HFFc6 (cell line): ENCODE results near the gene GCNT2. TPM values are rescaled to one million over a fixed set of nuclear protein-coding genes. Genes with fewer than 3 reads are reported as not detected.
A peak's percentile ranks its signal among the peaks of the same experiment; 100 is the strongest.

Source experiments
- DNase-seq: peaks from one replicate; pipeline ENCODE4 v3.0.0-alpha.2; 2018
- H3K27ac Mint-ChIP-seq: 2 replicates; pipeline ENCODE4 v1.8.0; 2020; ENCODE audit warnings: mild to moderate bottlenecking, mixed read lengths
- H3K27me3 Mint-ChIP-seq: 2 replicates; pipeline ENCODE4 v1.8.0; 2021; ENCODE audit warnings: mild to moderate bottlenecking, moderate library complexity, mixed read lengths; ENCODE audit not compliant: insufficient read depth
- H3K36me3 Mint-ChIP-seq: 2 replicates; pipeline ENCODE4 v1.8.0; 2021; ENCODE audit warnings: low read depth, mixed read lengths
- H3K4me1 Mint-ChIP-seq: 2 replicates; pipeline ENCODE4 v1.8.0; 2020; ENCODE audit warnings: low read depth, mixed read lengths
- H3K4me3 Mint-ChIP-seq: 2 replicates; pipeline ENCODE4 v1.8.0; 2020; ENCODE audit warnings: mild to moderate bottlenecking, moderate library complexity, mixed read lengths
- H3K9me3 Mint-ChIP-seq: 2 replicates; pipeline ENCODE4 v1.8.0; 2020; ENCODE audit warnings: mild to moderate bottlenecking, mixed read lengths
- long read RNA-seq: library from polyadenylated mRNA; unstranded; transcript quantifications from one replicate; pipeline ENCODE4 v2.0.0, GENCODE V29; 2019
- total RNA-seq, 6 experiments: library from RNA; stranded (reverse); fragmentation: NEBNext Ultra II Directional; extraction: Animal tissue kit (Norgen Biotek cat#: 25700); gene quantifications; 2 replicates in 1 of 6; 3 replicates in 5 of 6; pipeline ENCODE4 v1.2.3, GENCODE V29; 2021
- TF ChIP-seq, protein P1 (sequence below): fragments of 200-600 bp; sonication (generic); IDR thresholded peaks from 2 replicates; pipeline ENCODE4 v1.5.0; 2021; ENCODE audit warnings: antibody characterized with exemption, mild to moderate bottlenecking

Gene GCNT2
- 1 to 10 TPM in 4 of 6 experiments, under 1 TPM in 2; 0.14 to 7.1 (median 5.7) TPM for total RNA-seq
- long read RNA-seq = 0 reads

DNA sequence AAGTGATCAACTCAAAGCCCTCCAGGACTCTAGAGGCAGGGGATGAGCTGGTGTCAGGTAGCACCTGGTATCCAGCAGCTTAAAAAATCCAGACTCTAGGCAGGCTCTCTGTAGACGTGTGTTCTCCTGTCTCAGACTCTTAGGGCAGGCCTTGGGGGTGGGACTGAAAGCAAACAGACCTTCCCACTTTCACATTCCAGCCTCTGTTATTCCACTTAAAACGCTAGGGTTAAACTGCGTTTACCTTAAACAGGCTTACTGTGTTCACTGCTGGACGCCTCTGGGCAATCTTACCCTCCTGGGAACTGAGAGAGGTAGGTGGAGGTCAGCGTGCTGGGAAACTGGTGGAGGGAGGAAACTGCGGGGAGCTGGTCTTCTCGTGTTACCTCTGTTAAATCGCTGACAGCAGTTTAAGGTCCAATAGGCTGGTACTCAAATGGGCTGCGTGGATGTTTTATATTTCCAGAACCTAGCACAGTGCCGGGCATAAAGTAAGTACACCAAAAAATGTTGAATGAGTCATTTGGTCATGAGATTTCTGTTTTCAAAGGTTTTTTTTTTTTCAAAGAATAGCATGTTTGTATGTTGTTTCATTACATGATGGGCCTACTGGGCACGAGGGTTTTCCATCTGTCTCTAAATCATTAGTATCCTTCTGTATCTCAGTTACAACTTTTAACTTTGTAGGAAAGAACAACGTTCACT is at the start of gene GCNT2:
Gene GCNT2, plus strand, starts transcription at position 248 of the 705 bp plus-strand sequence. CDS start 7,561 bp downstream, outside the sequence.
- no peak for DNase-seq
- H3K36me3 Mint-ChIP-seq = no peaks in the 10 kb centered on the region
- no peaks in the 10 kb centered on the region; the same call in 1 of the 2 replicates for H3K27me3 Mint-ChIP-seq
- no peaks in the 10 kb centered on the region for H3K9me3 Mint-ChIP-seq
- peaks cover 57% of the 10 kb centered on the region for H3K4me1 Mint-ChIP-seq
- H3K4me3 Mint-ChIP-seq = peak within 1 kb of the TSS; percentile 80; the same call in 1 of the 2 replicates
- TF ChIP-seq, protein P1, sequence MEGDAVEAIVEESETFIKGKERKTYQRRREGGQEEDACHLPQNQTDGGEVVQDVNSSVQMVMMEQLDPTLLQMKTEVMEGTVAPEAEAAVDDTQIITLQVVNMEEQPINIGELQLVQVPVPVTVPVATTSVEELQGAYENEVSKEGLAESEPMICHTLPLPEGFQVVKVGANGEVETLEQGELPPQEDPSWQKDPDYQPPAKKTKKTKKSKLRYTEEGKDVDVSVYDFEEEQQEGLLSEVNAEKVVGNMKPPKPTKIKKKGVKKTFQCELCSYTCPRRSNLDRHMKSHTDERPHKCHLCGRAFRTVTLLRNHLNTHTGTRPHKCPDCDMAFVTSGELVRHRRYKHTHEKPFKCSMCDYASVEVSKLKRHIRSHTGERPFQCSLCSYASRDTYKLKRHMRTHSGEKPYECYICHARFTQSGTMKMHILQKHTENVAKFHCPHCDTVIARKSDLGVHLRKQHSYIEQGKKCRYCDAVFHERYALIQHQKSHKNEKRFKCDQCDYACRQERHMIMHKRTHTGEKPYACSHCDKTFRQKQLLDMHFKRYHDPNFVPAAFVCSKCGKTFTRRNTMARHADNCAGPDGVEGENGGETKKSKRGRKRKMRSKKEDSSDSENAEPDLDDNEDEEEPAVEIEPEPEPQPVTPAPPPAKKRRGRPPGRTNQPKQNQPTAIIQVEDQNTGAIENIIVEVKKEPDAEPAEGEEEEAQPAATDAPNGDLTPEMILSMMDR = no peak
- peak within 1 kb of the TSS; percentile 66; the same call in 1 of the 2 replicates for H3K27ac Mint-ChIP-seq

DNA sequence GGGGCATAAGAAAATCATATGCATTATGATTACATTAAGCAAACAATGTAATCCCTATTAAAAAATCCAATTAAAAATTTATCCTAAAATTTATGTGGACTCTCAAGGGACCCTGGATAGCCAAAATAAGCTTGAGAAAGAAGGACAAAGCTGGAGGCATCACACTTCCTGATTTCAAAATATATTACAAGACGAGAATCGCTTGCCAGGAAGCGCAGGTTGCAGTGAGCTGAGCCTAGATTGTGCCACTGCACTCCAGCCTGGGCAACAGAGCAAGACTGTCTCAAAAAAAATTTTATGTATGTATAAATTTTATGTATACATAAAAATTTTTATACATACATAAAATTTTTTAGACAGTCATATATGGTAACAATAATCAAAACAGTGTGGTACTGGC is 48.5 kb upstream of the GCNT2 start:
- Mint-ChIP-seq H3K27me3 (peaks cover 20% of the 10 kb centered on the region), H3K4me1 (peaks cover 14% of the 10 kb centered on the region; the same call in 1 of the 2 replicates), H3K9me3 (no peaks in the 10 kb centered on the region), H3K36me3 (no peaks in the 10 kb centered on the region), H3K4me3 (no peak overlapping the region), H3K27ac (no peak overlapping the region)
- TF ChIP-seq, protein P1 = no peak
- no peak for DNase-seq

DNA sequence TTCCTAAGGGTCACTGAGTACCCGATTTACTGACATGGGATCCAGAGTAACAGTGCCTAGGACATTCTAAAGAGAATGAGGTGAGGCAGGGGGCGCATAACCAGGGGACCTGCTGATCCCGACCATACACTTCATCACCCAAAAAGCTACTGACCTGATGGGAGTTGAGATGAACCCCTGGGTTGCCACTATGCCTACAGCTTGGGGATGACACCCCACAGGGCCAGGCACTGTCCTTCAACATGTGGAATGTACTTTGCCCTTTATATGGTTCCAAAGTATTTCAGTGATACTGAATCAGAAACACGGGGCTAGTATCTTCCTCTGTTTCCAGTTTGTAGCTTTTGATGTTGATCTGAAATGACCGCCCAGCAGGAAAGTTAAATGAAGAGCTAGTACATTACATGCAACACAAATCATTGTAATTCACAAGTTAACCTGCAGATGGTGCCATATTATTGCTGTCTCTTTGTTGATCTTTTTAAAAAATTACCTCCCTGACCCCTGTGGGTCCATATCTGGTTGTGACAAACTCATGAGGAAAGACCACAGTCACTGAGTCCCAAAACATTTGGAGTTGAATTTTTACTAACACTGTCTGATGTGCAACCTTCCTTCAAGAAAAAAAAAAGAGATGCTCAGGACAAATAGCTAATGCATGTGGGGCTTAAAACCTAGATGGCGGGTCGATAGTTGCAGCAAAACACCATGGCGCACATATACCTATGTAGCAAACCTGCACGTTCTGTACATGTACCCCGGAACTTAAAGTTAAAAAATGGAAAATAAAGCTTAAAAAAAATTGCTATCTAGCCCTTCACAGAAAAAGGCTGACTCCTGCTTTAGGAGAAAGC is 42.7 kb upstream of the GCNT2 start:
- Mint-ChIP-seq H3K4me3 (no peak overlapping the region), H3K9me3 (peaks cover 6% of the 10 kb centered on the region; the same call in 1 of the 2 replicates), H3K27ac (no peak overlapping the region), H3K27me3 (peaks cover 12% of the 10 kb centered on the region), H3K4me1 (peaks cover 19% of the 10 kb centered on the region), H3K36me3 (peaks cover 5% of the 10 kb centered on the region; the same call in 1 of the 2 replicates)
- DNase-seq = peak; percentile 34
- TF ChIP-seq, protein P1 = peak; percentile 91

DNA sequence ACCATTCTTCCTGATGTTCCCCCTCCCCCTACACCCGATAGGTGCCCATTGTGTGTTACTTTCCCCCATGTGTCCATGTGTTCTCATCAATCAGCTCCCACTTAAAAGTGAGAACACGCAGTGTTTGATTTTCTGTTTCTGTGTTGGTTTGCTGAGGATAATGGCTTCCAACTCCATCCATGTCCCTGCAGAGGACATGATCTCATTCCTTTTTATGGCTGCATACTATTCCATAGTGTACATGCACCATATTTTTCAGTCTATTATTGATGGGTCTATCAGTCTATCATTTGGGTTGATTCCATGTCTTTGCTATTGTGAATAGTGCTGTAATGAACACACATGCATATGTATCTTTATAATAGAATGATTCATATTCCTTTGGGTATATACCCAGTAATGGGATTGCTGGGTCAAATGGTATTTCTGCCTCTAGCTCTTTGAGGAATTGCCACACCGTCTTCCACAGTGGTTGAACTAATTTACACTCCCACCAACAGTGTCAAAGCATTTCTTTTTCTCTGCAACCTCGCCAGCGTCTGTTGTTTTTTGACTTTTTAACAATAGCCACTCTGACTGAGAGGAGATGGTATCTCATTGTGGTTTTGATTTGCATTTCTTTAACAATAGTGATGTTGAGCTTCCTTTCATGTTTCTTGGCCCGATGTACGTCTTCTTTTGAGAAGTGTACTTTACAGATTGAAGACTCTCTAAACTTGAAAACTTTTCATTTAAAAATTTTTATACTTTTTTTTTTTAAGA is 41.0 kb upstream of the GCNT2 start:
- H3K27me3 Mint-ChIP-seq = peaks cover 10% of the 10 kb centered on the region
- TF ChIP-seq, protein P1 = no peak
- no peak for DNase-seq
- no peak overlapping the region for H3K4me3 Mint-ChIP-seq
- H3K9me3 Mint-ChIP-seq = peaks cover 6% of the 10 kb centered on the region; the same call in 1 of the 2 replicates
- peaks cover 19% of the 10 kb centered on the region for H3K4me1 Mint-ChIP-seq
- peaks cover 5% of the 10 kb centered on the region; the same call in 1 of the 2 replicates for H3K36me3 Mint-ChIP-seq
- H3K27ac Mint-ChIP-seq = no peak overlapping the region

DNA sequence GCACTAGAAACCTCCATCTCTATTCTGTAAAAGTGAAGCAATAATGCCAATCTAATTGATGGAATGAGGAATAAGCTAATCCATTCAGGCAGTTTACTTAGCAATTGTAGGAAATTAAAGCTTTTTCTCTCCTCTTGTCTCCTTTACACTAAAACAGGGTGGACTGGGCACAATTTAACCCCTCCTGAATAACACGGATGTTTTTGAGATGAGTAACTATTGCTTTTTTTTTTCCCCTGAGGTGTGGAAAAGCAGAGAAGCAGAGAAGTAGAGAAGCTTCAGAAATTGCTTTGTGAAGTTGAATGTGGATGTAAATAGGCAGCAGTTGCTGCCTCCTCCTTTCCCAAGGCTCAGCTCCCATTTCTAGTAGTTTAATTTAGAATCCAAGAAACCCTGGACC is 40.0 kb upstream of the GCNT2 start:
- Mint-ChIP-seq H3K27ac (no peak overlapping the region), H3K36me3 (peaks cover 5% of the 10 kb centered on the region; the same call in 1 of the 2 replicates), H3K4me3 (peak overlapping the region; percentile 33), H3K9me3 (peaks cover 6% of the 10 kb centered on the region; the same call in 1 of the 2 replicates), H3K27me3 (peaks cover 10% of the 10 kb centered on the region), H3K4me1 (peaks cover 19% of the 10 kb centered on the region)
- DNase-seq = no peak
- TF ChIP-seq, protein P1 = no peak
